ENCODE data around the gene GORASP2. TPM values are rescaled to one million over a fixed set of nuclear protein-coding genes. Genes with fewer than 3 reads are reported as not detected.

The GORASP2 gene
- total RNA-seq, 1 experiment from 2014 or later, result 97.7 TPM

GRCh38 chr2:170930991-170931266 lies 1.9 kb downstream of the GORASP2 start:
- TF ChIP-seq CTCF (conservative IDR thresholded peaks at IDR 0.05), result no peak
- Histone ChIP-seq H3K4ac (ENCODE audit: low read depth, low read length) (no peak overlapping the region), H2AK5ac (ENCODE audit: insufficient read length, low read length) (no peak overlapping the region), H2BK20ac (ENCODE audit: low read depth, low read length, poor library complexity, severe bottlenecking) (no peak overlapping the region), H3K79me1 (ENCODE audit: insufficient read depth, low read depth, low read length, poor library complexity, severe bottlenecking) (peaks cover 2% of the 10 kb centered on the region), H4K20me1 (ENCODE audit: control insufficient read depth, insufficient read depth, insufficient read length) (no peaks in the 10 kb centered on the region), H3K9me3 (ENCODE audit: control insufficient read depth, low read depth, low read length) (no peaks in the 10 kb centered on the region), H2BK15ac (ENCODE audit: low read depth, low read length) (no peak overlapping the region), H3K79me2 (ENCODE audit: insufficient read depth, low read length) (peaks cover 32% of the 10 kb centered on the region; the same call in 1 of the 2 replicates), H3T11ph (ENCODE audit: low read length) (no peak overlapping the region), H3K23me2 (ENCODE audit: insufficient read length, low read depth, low read length, poor library complexity, severe bottlenecking) (peaks cover 10% of the 10 kb centered on the region), H3K9ac (ENCODE audit: extremely low read depth, insufficient read length, low read length) (no peak overlapping the region), H3K4me1 (ENCODE audit: insufficient read depth, low read length) (peaks cover 4% of the 10 kb centered on the region; the same call in 1 of the 2 replicates), H3K27me3 (ENCODE audit: insufficient read depth, low read length) (no peaks in the 10 kb centered on the region), H3K14ac (ENCODE audit: insufficient read depth, low read length) (no peak overlapping the region), H3K4me2 (ENCODE audit: insufficient read depth, insufficient read length, low read length) (peak overlapping the region; percentile 83), H4K5ac (ENCODE audit: insufficient read length, low read depth, low read length) (no peak overlapping the region), H2BK120ac (ENCODE audit: low read depth, low read length, poor library complexity, severe bottlenecking) (no peak overlapping the region), H2BK5ac (ENCODE audit: insufficient read length, low read length) (no peak overlapping the region), H3K56ac (ENCODE audit: insufficient read length, low read depth, low read length) (no peak overlapping the region), H3K18ac (ENCODE audit: insufficient read length, low read depth, low read length) (no peak overlapping the region), H3K23ac (ENCODE audit: insufficient read length, low read depth, low read length) (no peak overlapping the region), H4K91ac (ENCODE audit: insufficient read length, low read depth, low read length) (no peak overlapping the region), H4K8ac (replicated peaks; ENCODE audit: insufficient read length, low read depth, low read length) (no peak overlapping the region), H2AFZ (ENCODE audit: low read length) (no peak overlapping the region), H3K27ac (ENCODE audit: insufficient read length, low read depth, low read length) (no peak overlapping the region), H2BK12ac (ENCODE audit: insufficient read length, low read depth, low read length) (no peak overlapping the region)
- no peaks in the 10 kb centered on the region for H3K27me3 Mint-ChIP-seq (ENCODE audit: low read depth)
- H3K36me3 Mint-ChIP-seq (ENCODE audit: insufficient read depth in 1 of 3, low read depth in 3 of 3), result peaks cover 0 to 20% (median 9%) of the 10 kb centered on the region in 3 experiments; a peak in 6 of 7 replicates
- peaks cover 5% of the 10 kb centered on the region in 2 experiments; a peak in 4 of 5 replicates for H3K9me3 Mint-ChIP-seq
- no peak for DNase-seq
- no CpG with 5 or more reads among the region's 4 CpGs for WGBS (ENCODE audit: extremely low coverage, insufficient read length, low lambda C conversion rate)
- H3K4me1 Mint-ChIP-seq, result peaks cover 25 to 31% of the 10 kb centered on the region in 2 experiments
- no peak overlapping the region for H3K27ac Mint-ChIP-seq
- peak overlapping the region; percentile 82 to 88 for H3K4me3 Mint-ChIP-seq

All from H9 (cell line).